NCI-H1092 treated with DMSO at 0.1 percent for 48 hours (cell line): ENCODE data around the gene TIMM29.

Experiments used
- DNase-seq: peaks from one replicate; lab custom pipeline; 2025; lab: John Stamatoyannopoulos, UW

TIMM29 gene

DNA sequence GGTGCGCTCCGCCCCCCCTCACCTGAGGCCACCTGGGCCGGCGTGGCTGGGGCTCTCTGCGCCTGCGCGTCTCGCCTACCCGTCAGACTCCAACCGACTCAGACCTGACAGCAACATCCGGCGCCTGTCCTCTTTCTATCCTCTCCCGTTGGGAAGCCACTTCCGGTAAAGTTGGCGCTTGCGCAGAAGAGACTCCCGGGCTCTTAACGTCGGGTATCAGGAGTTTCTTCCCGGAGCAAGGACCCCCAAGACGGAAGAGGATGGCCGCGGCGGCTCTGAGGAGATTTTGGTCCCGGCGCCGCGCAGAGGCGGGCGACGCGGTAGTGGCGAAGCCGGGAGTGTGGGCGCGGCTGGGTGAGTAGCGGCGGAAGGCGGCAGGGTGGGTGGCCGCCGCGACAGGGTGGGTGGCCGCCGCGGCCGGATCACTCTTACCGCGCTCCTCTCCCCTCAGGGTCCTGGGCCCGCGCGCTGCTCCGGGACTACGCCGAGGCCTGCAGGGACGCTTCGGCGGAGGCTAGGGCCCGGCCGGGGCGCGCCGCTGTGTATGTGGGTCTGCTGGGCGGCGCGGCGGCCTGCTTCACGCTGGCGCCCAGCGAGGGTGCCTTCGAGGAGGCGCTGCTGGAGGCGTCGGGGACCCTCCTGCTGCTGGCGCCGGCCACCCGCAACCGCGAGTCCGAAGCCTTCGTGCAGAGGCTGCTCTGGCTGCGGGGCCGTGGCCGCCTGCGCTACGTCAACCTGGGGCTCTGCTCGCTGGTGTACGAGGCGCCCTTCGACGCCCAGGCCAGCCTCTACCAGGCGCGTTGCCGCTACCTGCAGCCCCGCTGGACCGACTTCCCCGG, at the start of gene TIMM29, which contains the start of gene YIPF2:
TSS of gene TIMM29 (plus strand) at position 249 of the 839 bp plus-strand sequence. CDS start at position 261, 12 bp downstream.
TSS of gene YIPF2 (minus strand) at position 77 of the 839 bp plus-strand sequence. CDS start 229 bp downstream, outside the sequence.
- peak; percentile 98 for DNase-seq

DNA sequence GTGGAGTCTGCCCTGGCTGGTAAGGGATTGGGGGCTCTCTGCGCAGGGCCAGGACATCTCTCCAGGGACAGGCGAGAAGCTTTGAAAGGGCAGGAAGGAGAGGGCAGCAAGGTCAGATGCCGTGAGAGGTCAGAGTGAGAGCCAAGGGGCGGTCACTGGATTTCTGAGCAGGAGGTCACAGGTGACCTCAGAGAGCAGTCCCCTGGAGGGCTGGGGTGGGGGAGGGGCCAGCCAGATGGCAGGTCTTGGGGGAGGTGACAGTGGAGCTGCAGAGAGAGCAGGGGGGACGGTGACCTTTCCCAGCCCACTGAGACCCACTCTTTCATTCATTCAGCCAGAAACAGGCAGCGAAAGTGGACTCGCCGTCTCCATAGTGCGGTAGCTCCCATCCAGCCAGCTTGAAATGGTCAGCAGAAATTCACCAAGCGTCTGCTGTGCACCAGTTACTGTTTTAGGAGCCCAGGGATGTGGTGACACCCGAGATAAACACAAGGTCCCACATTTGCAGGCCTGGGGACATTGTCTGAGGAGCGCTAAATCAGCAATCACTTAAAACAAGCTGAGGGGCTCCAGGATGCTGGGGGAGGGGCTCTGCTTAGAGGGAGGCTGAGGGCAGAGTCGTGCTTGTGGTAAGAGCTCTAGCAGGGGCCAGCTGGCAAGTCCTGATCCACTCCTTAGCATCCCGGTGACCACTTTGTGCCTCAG, 47.1 kb upstream of the TIMM29 start:
- no peak for DNase-seq

DNA sequence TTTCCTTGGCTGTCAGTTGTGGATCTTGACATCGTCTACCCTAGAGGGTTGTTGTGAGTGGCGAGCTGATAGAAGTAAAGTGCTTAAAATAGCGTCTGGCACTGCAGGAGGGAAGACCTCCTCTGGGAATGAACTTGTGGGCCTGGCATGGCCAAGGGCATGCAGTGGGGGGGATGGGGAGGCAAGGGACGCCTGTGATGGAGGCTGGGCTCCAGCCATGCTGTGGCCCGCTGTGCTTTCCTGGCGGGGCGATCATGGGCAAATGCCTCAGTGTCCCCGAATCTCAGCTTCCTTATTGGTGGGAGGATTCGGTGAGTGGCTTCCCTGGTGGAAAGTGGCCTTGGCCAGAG, 46.5 kb upstream of the TIMM29 start:
- DNase-seq, result no peak

DNA sequence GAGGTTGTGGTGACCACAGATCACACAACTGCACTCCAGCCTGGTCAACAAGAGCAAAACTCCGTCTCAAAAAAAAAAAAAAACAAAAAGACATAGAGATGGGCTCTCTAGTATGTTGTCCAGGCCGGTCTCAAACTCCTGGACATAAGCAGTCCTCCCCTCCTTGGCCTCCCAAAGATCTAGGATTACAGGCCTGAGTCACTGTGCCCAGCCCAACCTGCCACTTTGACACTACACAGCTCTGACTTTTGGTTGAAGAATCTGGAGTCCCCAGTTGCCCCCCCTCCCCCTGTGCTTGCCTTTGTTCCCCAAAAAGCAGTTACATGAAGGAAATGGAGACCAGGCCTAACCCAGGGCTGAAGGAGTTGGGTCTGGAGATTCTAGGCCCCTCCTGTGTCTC, 44.3 kb upstream of the TIMM29 start:
- no peak for DNase-seq

DNA sequence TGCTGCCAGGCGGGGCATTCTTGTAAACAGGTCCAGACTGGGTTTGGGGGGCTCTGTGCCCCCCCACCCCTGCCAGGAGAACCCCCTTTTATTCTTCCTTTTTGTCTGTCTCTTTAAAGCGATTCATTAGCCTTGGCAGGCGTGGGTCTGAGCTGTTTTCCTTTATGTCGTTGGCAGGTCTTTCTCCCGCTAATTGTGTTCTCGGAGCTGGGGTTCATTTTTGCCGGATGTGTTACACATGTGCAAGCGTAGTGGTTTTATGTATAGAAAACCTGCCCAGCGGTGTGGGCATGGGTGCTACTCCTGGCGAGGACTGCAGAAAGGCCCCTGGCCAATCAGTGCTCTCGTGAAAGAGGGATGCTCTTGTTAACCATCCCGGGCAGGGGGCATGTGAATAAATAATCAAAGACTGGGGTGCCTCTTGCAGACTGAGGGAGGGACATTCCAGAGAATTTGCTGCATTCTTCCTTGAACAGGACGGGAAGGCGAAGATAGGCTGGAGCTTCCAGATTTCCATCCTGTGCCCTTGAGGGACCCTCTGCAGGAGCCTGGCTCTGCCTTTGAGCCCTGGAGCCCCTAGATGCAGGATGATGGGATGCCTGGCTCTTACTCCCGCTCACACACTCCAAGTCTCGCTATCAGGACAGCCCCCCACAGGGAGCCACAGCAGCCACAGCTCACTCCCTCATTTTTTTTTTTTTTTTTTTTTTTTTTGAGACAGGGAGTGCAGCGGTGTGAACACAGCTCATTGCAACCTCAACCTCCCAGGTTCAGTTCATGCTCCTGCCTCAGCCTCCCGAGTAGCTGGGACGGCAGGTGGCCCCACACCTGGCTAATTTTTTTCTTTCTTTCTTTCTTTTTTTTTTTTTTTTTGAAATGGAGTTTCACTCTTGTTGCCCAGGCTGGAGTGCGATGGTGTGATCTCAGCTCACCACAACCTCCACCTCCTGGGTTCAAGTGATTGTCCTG, 43.1 kb upstream of the TIMM29 start:
- DNase-seq, result no peak

DNA sequence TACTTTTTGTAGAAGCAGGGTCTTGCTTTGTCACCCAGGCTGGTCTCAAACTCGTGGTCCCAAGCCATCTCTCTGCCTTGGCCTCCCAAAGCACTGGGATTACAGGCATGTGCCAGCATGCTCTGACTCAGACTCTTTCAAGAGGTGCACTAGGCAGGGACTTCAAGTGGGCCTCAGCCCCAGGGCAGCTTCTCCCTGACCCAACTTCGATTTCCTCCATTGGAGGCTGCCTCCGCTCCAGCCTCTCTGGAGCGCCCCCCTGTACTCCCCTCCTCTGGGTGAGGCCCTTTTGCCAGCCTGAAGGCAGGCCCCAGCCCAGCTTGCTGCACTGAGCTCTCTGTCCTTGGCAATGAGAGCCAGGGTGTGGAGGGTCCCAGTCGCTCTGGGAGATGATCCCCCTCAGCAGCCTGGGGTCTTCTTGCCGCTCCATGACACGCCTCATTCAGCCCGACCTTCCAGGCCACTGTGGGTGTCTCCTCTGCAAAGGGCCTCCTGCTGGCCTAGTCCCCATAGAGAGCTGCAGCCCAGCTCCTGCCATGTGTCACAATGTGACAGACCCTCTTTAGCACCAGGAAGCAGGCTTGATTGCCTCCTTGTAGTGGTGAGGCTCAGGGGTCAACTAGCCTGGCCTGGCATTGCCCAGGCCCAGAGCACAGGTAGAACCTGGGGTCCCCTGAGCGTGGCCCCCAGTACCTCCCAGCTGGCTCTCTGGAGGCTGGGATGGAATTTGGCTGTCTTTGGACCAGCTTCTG, 40.8 kb upstream of the TIMM29 start:
- no peak for DNase-seq

DNA sequence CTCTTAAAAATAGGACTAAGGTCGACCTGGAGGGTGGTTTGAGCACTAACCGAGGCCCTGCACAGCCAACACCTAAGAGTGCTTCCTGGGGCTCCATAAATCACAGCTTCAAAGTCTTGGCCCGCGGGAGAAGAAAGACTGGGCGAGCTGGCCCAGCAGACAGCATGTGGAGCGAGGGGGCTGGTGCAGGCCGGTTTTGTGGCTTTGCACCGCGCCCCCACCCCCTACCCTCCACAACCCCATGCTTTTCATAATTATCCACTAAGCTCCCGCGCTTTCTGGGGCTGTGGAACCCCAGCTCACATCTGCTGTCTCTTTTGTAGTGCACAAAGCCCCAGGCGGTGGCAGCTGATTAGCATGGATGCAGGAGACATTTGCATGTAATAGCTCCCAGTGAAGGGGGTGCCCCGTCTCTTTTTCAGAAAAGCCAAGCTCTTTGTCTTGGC, 40.2 kb upstream of the TIMM29 start:
- DNase-seq, result no peak

DNA sequence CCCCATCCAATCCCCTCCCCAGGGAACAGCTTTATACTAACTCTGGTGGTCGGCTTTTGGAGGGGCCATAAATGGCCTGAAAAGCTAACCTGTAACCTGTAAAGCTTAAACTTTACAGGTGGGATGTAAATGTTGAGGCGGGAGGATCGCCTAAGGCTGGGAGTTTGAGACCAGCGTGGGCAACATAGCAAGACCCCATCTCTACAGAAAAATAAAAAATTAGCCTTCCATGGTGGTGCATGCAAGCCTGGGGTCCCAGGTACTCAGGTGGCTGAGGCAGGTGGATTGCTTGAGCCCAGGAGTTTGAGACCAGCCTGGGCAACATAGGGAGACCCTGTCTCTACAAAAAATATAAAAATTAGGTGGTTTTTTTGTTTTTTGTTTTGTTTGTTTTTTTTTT, 38.7 kb upstream of the TIMM29 start:
- no peak for DNase-seq

DNA sequence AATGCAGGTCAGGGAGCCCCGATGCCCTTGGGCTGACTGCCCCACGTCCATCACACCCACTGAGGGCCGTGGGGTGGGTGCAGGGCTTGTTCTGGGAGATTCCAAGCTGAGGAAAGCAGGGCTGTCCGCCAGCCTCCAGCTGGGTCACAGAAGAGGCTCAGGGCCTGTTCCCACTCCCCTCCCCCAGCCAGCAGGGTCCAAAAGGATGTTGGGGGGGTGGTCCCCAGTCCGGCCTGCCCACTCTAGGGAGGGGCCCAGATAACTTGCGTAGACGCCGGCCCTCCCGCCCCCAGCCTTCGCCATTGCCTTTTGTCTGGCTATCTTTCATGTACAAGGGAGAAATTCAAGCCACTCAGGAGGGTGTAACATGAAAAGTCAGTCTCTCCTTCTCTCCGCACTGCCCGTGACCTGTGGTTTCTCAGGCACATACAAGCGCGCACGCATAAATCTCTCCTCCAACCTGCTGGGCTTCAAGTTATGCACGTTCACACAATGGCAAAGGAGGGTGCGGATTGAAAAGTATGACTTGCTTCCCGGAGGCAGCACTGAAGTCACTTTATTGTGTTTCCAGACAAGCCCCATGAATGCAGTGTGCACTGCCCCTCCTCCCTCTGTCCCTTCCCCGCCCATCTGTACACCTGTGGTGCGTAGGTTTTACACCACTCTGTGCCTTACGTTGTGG, 37.1 kb upstream of the TIMM29 start:
- DNase-seq, result no peak

DNA sequence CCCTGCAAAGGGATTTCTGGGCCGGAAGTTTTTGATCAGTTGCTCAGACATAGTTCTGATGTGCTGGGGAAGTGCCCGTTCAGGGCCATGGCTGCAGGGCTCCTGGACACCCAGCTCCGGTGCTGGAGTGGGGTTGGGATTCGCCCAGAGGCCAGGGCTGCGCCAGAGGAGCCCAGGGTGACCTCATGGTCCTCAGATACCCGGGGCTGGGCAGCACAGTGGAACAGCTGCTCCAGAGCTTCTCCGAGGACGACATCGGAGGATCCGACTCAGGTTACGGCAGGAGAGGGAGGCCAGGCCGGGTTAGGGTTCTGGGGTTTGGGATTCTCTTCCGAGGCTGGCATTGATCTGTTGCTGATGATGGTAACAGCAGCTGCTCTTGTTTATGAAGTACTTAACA, 36.4 kb upstream of the TIMM29 start:
- DNase-seq, result no peak

DNA sequence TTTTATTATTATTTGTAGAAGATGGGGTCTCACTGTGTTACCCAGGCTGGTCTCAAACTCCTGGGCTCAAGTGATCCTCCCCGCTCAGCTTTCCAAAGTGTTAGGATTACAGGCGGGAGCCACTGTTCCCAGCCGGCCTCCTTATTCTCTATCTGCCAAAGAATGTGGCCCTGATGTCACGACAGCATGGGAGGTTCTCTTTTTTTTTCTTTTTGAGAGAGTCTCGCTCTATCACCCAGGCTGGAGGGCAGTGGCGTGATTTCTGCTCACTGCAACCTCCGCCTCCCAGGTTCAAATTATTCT, 33.7 kb upstream of the TIMM29 start:
- DNase-seq, result no peak

DNA sequence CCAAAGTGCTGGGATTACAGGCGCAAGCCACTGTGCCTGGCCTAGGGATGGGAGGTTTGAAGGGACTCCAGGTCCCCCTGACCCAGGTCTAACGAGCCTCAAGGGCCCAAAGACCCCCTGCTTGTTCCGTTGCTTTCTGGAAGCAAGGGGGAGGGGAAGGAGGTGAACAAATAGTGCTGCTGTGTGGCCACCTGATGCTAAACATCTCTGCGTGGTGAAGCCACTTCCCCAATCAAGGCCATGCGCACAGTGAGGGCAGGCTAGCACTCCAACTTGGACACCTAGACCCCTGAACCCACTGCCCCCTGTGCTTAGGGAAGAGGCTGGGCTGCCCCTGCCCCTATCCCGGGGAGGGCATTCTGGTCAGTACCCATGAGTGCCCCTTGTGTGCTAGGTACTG, 33.2 kb upstream of the TIMM29 start:
- DNase-seq, result no peak

DNA sequence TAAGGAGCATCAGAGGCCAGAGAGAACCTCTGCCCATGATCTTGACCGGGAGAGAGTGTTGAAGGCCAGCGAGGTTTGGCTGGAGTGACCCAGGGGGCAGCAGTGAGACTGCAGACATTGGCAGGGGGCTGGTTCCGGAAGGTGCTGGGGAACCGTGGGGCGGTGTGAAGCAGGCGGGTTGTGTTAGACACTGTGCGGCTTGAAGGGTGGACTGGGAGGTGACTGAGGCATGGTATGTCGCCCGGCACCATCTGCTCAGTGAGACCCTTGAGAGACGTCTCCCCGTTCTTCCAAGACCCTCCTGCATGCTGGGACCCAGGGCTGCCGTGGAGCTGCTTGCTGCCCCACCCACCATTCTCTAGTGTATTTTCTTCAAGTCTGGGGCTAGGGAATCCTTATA, 32.7 kb upstream of the TIMM29 start:
- no peak for DNase-seq

DNA sequence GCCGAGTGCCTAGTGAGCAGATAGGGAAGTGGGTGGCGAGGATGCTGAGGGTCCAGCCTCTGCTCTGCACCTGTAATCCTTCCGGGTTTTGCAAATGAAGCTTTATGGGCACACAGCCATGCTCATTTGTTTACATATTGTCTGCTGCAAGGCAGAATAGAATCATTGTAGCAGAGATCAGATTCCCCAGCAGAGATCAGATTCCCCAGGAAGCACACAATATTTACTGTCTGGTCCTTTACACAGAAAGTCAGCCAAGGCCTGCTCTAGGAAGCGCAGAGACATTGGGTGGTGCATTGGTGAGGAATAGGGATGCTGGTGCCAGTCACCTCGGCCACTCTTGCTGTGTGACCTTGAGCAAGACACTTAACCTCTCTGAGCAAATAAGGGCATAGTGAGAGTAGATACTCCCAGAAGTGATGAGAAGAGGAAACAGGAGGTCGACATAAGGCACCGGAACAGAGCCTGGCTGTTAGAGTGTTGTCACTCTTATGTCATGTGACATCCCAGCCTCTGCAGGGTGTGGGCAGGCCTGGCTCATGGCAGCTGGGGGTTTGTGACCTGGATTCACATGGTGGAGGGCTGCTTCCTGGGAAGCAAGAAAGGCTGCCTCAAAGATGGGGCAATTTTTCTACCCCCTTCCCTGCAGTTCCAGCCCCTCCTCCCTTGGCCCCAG, 31.6 kb upstream of the TIMM29 start:
- DNase-seq, result peak; percentile 58

DNA sequence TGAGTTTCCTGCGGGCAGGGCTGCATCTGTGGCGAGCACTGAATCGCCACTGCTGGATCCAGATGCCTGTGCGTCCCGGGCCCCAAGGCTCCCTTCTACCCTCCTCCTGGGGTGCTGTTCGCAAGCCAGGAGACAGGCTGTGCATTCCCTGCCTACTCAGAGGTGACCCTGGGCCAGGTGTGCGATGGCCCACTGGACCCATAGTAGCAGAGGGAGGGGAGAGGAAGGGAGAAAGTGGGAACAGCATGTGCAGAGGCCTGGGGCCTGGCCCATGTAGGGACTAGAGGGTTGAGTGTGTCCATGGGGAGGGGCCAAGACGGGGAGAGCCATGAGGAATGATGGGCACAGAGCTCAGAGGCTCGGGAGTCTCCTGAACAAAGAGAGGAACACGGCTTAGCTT, 30.0 kb upstream of the TIMM29 start:
- DNase-seq, result no peak

DNA sequence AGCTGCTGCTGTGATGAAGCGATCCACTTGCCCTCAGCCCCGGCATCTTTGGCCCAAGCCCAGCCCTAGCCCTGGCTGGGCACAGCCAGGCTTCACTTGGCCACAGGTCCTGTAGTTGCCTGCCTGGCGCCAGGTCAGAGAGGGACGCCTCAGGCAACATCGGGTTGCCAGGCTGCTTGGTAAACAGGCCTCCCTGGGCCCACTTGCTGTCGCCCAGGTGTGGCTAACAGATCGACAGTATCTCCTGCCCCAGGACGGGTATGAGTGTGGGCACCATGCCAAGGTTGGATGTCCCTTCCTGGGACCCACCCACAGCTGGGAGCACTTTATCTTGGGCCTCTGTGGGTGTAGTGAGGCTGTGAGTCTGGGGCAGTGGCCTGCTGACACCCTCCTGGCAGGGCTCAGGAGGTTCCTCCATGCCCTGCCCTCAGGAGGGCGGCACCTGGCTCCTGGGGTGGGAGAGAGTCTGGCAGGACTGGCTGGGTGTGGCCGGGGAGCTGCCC, 29.4 kb upstream of the TIMM29 start:
- peak; percentile 23 for DNase-seq

DNA sequence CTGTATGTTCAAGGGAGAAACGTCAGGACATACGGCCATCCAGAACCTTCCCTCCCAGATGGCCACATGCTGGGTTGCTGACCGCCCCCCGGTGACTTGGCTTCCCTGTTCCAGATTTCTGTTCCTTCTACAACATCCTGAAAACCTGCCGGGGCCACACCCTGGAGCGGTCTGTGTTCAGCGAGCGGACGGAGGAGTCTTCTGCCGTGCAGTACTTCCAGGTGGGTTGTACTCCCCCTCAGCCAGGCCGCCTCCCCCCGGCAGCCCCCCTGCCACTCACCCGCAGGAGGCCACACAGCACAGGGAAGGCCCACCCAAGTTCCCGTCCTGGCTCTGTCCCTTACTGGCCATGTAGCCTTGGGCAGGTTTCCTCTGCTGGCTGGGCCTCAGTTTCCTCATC, 20.7 kb upstream of the TIMM29 start:
- no peak for DNase-seq

DNA sequence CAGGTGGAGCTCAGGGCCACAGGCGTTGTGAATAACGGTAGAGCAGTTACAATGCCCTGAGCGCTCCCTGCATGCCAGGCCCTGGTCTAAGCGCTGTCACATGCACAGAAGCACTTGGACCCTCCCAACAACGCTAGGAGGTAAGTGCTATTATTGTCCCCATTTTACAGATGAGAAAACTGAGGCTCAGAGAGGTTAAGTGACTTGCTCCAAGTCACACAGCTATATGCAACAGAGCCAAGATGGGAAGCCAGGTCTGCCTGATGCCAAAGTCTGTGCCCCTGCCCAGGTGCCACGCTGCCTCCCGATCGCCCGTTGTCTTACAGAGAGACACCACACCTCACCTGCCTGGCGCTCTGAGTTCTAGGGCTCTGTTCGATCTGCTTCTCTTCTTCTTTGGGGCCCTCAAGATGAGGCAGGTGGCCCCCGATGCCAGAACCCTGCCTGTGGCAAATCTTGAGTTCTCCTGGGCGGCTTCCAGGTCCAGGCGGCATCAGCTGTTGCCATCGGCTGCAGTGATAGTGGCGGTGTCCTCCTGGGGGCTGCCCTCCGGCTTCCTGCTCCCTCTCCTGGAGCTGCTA, 20.1 kb upstream of the TIMM29 start:
- DNase-seq, result no peak

DNA sequence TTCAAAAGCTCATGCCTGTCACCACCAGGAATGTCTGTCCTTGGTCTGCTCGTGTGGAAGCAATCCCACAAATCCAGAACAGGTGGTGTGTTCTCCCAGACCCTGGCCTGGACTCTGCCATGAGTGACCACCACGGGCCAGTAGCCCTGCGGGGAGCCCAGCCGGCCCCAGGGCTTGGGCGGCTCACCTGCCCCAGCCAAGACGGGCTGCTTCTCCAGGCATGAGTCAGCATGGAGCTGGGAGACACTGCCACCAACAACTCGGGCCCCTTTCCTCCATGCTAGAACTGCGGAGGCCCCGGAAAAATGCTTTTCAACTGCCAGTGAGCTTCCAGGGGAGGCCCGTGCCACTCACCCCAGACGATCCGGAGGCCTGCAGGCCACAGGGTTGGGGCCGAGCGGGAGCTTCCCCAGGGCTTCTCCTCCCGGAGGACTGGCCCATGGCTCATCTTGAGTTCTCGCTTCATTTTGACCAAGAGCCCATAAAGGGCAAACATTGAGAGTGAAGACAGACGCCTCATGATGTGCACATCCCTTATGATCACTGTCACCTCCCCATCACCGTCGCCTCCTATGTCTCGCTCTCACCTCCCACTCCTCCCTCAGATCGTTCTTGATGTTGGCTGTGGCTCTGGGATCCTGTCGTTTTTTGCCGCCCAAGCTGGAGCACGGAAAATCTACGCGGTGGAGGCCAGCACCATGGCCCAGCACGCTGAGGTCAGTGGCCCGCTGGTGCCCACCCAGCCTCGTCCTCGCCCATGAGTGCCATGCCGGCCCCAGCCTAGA, 16.8 kb upstream of the TIMM29 start:
- no peak for DNase-seq
